ENCODE data around the gene HOOK2.
A peak's percentile ranks its signal among the peaks of the same experiment; 100 is the strongest.
"Not testable (repeated sequence)": the region's sequence is repeated elsewhere in the genome, so short reads cannot be mapped to it uniquely, and the experiment has no call there.

HOOK2 gene

GRCh38 chr19:12754465-12755196 is 20.7 kb downstream of the HOOK2 start:
- DNase-seq (ENCODE audit: low spot score) = no peak

DNA sequence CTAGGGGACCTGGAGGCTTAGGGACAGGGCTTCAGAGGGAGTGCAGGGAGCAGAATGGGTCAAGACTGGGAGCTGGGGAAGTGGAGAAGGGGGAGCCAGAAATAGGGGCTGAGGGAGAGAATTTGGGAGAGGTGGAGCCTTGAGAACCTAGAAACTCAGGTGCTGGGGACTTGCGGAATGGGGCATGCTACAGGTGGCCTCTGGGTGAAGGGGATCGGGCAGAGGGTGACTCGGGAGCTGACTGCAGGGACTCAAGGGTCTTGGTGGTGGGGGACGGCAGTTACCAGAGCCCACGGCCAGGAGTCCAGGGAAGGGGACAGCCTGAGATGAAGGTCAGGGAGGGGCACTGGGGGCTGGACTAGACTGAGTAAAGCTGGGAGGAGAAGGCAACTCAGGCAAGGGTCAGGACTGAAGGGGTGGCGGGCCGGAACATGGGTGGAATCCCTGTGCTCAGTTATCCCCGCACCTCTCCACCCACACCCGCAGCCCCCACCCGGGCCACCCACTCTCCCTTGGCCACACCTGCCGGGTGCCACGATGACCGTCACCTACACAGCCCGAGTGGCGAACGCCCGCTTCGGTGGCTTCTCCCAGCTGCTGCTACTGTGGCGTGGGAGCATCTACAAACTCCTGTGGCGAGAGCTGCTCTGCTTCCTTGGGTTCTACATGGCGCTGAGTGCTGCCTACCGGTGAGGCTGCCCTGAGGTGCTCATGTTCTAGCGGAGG is 23.1 kb downstream of the HOOK2 start:
- no peak for DNase-seq (ENCODE audit: low spot score)

- DNase-seq (ENCODE audit: low spot score) = no peak
These were observed 23.7 kb downstream of the HOOK2 start, which contains the start of gene BEST2 for GRCh38 chr19:12751635-12752034. Gene BEST2 (plus strand): TSS chr19:12751791. CDS start chr19:12752593, 802 bp downstream.

- no peak for DNase-seq (ENCODE audit: low spot score)
These were observed 24.5 kb downstream of the HOOK2 start for GRCh38 chr19:12750851-12751250.

DNA sequence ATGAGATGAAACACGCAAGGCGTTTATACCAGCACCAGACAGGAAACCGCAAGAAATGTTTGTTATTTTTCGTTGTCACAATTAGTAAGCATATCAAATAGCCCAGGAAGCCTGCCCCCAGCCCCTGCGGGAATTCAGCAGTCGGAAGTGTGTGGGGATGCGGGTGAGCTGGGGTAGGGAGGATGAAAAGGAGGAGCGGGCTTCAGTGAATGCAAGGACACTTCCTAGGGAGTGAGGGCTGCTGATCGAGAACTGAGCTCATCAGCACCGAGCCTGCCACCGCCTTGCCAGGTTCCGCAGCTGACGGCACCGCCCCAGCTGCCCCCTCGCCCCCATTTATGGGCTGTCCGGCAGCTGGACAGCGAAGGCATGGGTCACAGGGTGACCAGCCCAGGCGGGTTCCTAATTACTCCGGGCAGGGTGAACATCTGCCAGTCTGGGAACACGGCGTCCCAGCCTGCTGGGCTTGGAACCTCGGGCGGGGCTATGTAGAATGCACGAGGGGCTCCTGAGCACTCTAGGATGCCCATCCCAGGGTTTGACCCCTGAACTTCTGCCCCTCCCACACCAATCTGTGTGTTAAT is 25.3 kb downstream of the HOOK2 start:
- DNase-seq (ENCODE audit: low spot score) = no peak

GRCh38 chr19:12748489-12748888 is 26.9 kb downstream of the HOOK2 start:
- DNase-seq (ENCODE audit: low spot score) = peak; percentile 92

- DNase-seq (ENCODE audit: low spot score) = no peak
These were observed 30.0 kb downstream of the HOOK2 start for GRCh38 chr19:12745166-12745897.

DNA sequence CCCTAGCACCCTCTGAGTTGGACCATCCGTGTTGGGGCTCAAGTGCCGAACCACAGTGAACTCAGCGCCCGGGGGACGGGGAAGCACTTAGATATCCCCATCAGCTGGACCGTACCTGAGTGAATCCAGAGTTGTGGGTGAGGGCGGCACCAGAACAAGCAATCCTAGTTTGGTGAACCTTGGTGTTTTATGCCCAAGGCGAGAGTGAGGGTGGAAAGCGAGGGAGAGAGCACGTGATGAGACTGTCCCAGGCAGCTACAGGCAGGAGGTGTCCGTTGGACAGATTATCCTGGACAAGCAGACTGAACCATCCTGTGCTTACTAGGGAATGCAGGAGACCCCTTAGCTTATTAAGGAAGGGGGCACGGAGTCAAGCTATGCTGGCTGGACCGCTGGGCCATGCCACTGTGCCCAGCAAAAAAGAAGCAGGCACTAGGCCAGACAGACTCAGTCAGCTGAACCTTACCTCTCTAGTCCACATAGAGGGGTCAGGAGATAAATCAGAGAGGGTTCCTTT is 37.5 kb downstream of the HOOK2 start:
- DNase-seq (ENCODE audit: low spot score) = no peak

DNA sequence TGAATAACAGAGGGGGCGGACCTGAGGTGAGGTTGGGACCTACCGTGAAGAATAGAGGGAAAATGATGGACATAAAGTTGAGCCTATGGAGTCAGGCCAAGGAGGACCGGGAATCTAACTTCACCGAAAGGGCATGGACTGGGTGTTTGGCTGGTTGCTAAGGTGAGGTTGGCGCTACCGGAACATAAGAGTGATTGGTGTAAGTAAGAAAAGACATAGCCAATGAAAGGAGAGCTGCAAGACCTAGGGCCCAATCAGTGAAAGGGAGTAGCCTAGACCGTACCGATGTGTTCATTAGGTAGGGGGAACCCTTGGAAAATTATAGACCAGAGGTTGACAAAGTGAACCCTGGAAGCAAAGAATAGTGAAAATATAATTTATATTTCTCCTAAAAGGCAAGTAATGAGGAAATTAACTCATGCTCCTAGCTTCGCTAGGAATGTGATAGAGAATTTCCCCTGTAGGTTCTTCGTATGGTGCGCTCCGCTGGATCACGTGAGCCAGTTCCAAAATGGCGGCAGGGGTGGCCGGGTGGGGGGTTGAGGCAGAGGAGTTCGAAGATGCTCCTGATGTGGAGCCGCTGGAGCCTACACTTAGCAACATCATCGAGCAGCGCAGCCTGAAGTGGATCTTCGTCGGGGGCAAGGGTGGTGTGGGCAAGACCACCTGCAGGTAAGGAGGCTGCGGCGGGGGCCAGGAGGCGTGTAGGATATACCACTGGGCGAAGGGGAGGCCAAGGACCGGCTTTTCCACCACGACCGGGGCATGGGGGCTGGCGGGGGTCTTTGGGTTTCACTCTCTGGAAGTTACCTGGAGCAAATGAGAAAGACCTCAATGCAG is 38.1 kb downstream of the HOOK2 start, which contains the start of gene GET3:
GET3 (plus strand) TSS at position 503 of the 840 bp plus-strand sequence; CDS start at position 512, 9 bp downstream.
- DNase-seq (ENCODE audit: low spot score) = peak; percentile 86

DNA sequence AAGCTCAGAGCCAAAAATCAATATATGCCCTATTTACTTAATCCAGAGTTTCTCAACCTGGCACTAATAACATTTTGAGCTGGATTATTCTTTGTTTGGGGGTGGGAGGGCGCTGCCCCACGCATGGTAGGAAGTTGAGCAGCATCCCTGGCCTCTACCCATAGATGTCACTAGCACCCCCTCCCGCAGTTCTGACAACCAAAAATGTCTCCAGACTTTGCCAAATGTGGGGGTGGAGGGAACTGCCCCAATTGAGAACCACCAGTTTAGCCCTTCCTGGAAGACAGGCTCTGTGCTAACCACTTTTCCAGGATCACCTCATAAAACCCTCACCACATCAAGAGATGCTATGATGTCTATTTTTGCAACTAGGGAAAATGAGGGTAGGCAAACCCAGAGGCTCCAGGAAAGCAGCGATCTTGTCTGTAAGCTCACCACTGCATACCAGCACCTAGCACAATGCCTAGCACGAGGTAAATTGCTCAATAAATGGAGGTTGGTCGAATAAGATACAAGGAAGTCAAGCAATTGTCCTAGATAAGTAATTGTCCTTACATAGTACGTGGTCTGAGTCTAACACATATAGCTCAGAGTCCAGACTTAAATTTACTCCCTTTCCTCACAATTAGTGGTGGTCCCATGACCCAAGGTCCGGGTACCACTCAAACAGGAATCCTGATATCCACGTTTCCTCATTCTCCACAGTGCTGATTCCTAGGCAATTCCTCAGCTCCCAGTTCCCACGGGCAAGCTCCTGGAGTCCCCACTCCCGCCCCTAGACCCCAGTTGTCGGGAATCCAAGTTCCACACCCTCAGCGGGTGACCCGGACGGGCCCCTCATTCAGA is 41.8 kb downstream of the HOOK2 start:
- peak; percentile 64 for DNase-seq (ENCODE audit: low spot score)

- no peak for DNase-seq (ENCODE audit: low spot score)
These were observed 44.0 kb downstream of the HOOK2 start for GRCh38 chr19:12731337-12731736.

DNA sequence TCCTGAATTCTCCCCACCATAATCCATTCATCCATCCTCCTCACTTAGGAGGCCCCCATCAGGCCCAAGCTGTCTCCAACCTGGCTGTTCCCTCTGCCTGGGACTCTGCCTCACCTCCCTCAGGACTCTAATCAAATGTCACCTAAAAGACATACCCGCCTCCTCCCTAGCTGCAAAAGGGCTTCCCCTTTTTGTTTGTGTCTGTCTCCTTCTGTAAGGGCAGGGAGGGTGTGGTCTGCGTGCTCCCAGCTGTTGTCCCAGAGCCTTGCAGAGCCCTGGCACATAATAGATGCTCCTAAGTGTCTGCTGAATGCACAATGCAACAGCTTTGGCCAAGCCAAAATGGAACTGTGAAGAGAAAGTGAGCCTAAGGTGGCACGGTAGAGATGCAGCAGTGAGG is 45.3 kb downstream of the HOOK2 start:
- DNase-seq (ENCODE audit: low spot score) = no peak

- DNase-seq (ENCODE audit: low spot score) = no peak
These were observed 47.5 kb downstream of the HOOK2 start for GRCh38 chr19:12727745-12728433.

- DNase-seq (ENCODE audit: low spot score) = no peak
These were observed 48.4 kb downstream of the HOOK2 start for GRCh38 chr19:12726988-12727316.

DNA sequence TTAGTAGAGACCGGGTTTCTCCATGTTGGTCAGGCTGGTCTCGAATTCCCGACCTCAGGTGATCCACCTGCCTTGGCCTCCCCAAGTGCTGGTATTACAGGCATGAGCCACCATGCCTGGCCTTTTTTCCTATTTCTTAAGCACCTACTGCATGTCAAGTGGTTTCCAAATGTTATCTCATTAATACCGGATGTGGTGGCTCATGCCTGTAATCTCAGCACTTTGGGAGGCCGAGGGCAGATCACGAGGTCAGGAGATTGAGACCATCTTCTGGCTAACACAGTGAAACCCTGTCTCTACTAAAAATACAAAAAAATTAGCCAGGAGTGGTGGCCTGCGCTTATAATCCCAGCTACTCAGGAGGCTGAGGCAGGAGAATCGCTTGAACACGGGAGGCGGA is 49.7 kb downstream of the HOOK2 start:
- not testable (repeated sequence) for DNase-seq (ENCODE audit: low spot score)

DNA sequence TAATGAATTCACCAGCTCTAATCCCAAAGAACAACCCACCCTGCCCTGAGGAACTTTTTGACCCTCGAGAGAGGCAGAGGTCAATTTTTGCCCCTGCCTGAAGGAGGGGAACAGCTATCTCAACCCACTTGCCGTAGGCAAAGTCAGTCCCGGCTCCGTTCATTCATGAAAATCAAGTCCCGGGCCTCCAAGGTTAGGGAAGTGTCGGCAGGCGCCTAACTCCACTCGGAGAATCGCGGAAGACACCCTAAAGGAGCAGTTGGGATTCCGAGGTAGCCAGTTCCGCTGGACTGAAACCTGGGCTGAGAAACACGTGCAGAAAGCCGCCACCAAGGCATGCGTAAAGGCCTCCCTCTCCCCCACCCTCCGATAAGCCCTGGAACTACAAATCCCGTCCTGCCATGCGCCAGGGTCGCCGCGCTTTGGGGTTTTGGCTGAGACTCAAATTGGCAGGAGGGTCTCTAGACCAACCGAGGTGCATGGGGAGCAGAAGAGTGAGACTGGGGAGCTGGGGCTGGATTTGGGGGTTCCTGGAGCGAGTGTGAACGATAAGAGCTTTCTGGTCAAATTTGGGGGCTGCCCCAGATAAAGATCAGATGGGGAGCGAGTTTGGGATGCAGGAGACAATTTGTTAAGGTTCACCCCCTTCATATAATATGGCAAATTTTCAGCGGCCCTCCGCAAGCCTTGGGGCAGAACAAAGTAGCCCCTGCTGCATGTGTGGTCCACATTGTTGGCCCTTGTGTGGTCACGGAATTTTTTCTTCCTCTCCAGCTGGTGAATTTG is 51.5 kb downstream of the HOOK2 start, which contains the start of gene TNPO2:
TNPO2 (minus strand) TSS at position 292 of the 786 bp plus-strand sequence. CDS start 2,955 bp downstream, outside the sequence.
- DNase-seq (ENCODE audit: low spot score) = peak; percentile 87

GRCh38 chr19:12723381-12723640 is 52.0 kb downstream of the HOOK2 start:
- no peak for DNase-seq (ENCODE audit: low spot score)

GRCh38 chr19:12722566-12723380 is 52.6 kb downstream of the HOOK2 start:
- peak; percentile 94 for DNase-seq (ENCODE audit: low spot score)
